ENCODE results near the gene LYG1. TPM values are rescaled to one million over a fixed set of nuclear protein-coding genes. Genes with fewer than 3 reads are reported as not detected.

Gene LYG1
- total RNA-seq, 2 experiments from 2014 or later: 0.81 to 1.1 TPM

Other genes starting within 250 kb of the LYG1 start
- 1 to 10 TPM; 1.3 to 1.8 TPM for gene C2orf15, start 159.5 kb downstream of the LYG1 start, total RNA-seq
- gene TSGA10, start 146.3 kb downstream of the LYG1 start, total RNA-seq: 10 to 100 TPM; 14.4 to 14.9 TPM
- gene LIPT1, start 146.2 kb downstream of the LYG1 start, total RNA-seq: 10 to 100 TPM in 1 of 2 experiments, 1 to 10 TPM in 1; 9.7 to 11.0 TPM
- gene MITD1, start 120.1 kb downstream of the LYG1 start, total RNA-seq: 10 to 100 TPM; 12.6 to 15.6 TPM
- gene MRPL30, start 120.0 kb downstream of the LYG1 start, total RNA-seq: 10 to 100 TPM in 1 of 2 experiments, 1 to 10 TPM in 1; 9.4 to 11.4 TPM
- not detected for gene LYG2, start 45.5 kb downstream of the LYG1 start, total RNA-seq
- 10 to 100 TPM; 11.4 to 12.9 TPM for gene TXNDC9, start 35.1 kb upstream of the LYG1 start, total RNA-seq
- gene EIF5B, start 36.2 kb upstream of the LYG1 start, total RNA-seq: 10 to 100 TPM; 29.2 to 30.4 TPM
- 10 to 100 TPM; 39.3 to 42.3 TPM for gene REV1, start 188.8 kb upstream of the LYG1 start, total RNA-seq